ENCODE measurements around the gene ITGAX.

The ITGAX gene

GRCh38 chr16:31401436-31401835 lies 46.5 kb downstream of the ITGAX start:
- H3K4me3 ChIP-seq (ENCODE audit: low read depth, low read length), result no peak overlapping the region
- no peak for DNase-seq (ENCODE audit: low read depth)
- TF ChIP-seq CTCF (conservative IDR thresholded peaks at IDR 0.05; ENCODE audit: low read depth, low read length), result no peak

- DNase-seq (ENCODE audit: low read depth), result peak; percentile 14
- TF ChIP-seq CTCF (conservative IDR thresholded peaks at IDR 0.05; ENCODE audit: low read depth, low read length), result no peak
- no peak overlapping the region for H3K4me3 ChIP-seq (ENCODE audit: low read depth, low read length)
Measured at GRCh38 chr16:31402687-31403086, 47.7 kb downstream of the ITGAX start.

- DNase-seq (ENCODE audit: low read depth), result no peak
- TF ChIP-seq CTCF (conservative IDR thresholded peaks at IDR 0.05; ENCODE audit: low read depth, low read length), result no peak
- H3K4me3 ChIP-seq (ENCODE audit: low read depth, low read length), result peak overlapping the region; percentile 32
Measured at GRCh38 chr16:31403590-31404352, 48.8 kb downstream of the ITGAX start.

GRCh38 chr16:31404353-31405064 lies 49.5 kb downstream of the ITGAX start:
- H3K4me3 ChIP-seq (ENCODE audit: low read depth, low read length), result peak overlapping the region; percentile 32
- no peak for TF ChIP-seq CTCF (conservative IDR thresholded peaks at IDR 0.05; ENCODE audit: low read depth, low read length)
- peak; percentile 30 for DNase-seq (ENCODE audit: low read depth)

GRCh38 chr16:31407406-31407805 lies 52.4 kb downstream of the ITGAX start:
- TF ChIP-seq CTCF (conservative IDR thresholded peaks at IDR 0.05; ENCODE audit: low read depth, low read length), result no peak
- no peak overlapping the region for H3K4me3 ChIP-seq (ENCODE audit: low read depth, low read length)
- DNase-seq (ENCODE audit: low read depth), result no peak

GRCh38 chr16:31409433-31409832 lies 54.5 kb downstream of the ITGAX start:
- no peak for TF ChIP-seq CTCF (conservative IDR thresholded peaks at IDR 0.05; ENCODE audit: low read depth, low read length)
- no peak overlapping the region for H3K4me3 ChIP-seq (ENCODE audit: low read depth, low read length)
- peak; percentile 26 for DNase-seq (ENCODE audit: low read depth)

All from choroid plexus epithelial cell (primary cell).